Neural progenitor cell (in vitro differentiated cells): Measurements from ENCODE around the gene HIGD2A. TPM values are rescaled to one million over a fixed set of nuclear protein-coding genes. Genes with fewer than 3 reads are reported as not detected.

Source experiments
- DNase-seq: peaks from one replicate; pipeline ENCODE4 v3.0.0-alpha.2; 2016; ENCODE audit warnings: low spot score
- H2AFZ ChIP-seq: fragments of 200-600 bp; sonication (generic); replicated peaks from 2 replicates; pipeline ENCODE4 v1.6.1; 2016; ENCODE audit warnings: antibody characterized with exemption
- H3F3A ChIP-seq: fragments of 200-600 bp; sonication (generic); 2 replicates; pipeline ENCODE4 v1.6.1; 2016; ENCODE audit warnings: antibody characterized with exemption, low read depth
- H3K27ac ChIP-seq: fragments of 200-600 bp; sonication (generic); 2 replicates; pipeline ENCODE4 v1.5.1; 2016; ENCODE audit warnings: mild to moderate bottlenecking
- H3K27me3 ChIP-seq: fragments of 200-600 bp; sonication (generic); 2 replicates; pipeline ENCODE4 v1.6.1; 2016; ENCODE audit warnings: mild to moderate bottlenecking, moderate library complexity
- H3K36me3 ChIP-seq: fragments of 200-600 bp; sonication (generic); 2 replicates; pipeline ENCODE4 v1.5.1; 2016
- H3K4me1 ChIP-seq: fragments of 200-600 bp; sonication (generic); 2 replicates; pipeline ENCODE4 v1.6.1; 2016; ENCODE audit warnings: mixed run types
- H3K4me2 ChIP-seq: fragments of 200-600 bp; sonication (generic); 2 replicates; pipeline ENCODE4 v1.6.1; 2016
- H3K4me3 ChIP-seq: fragments of 200-600 bp; sonication (generic); 2 replicates; pipeline ENCODE4 v1.5.1; 2016
- H3K79me2 ChIP-seq: fragments of 200-600 bp; sonication (generic); 2 replicates; pipeline ENCODE4 v1.6.1; 2016; ENCODE audit warnings: low read depth
- H3K9ac ChIP-seq: fragments of 200-600 bp; sonication (generic); 2 replicates; pipeline ENCODE4 v1.6.1; 2016
- H3K9me3 ChIP-seq: fragments of 200-600 bp; sonication (generic); 2 replicates; pipeline ENCODE4 v1.5.1; 2016; ENCODE audit warnings: low read depth
- H4K20me1 ChIP-seq: fragments of 200-600 bp; sonication (generic); 2 replicates; pipeline ENCODE4 v1.6.1; 2016; ENCODE audit warnings: low read depth
- H3K27ac Mint-ChIP-seq: 3 replicates; pipeline ENCODE4 v1.8.0; 2021; ENCODE audit warnings: mixed read lengths
- H3K27me3 Mint-ChIP-seq: 2 replicates; pipeline ENCODE4 v1.8.0; 2022; ENCODE audit warnings: low read depth, mild to moderate bottlenecking, inconsistent platforms, moderate library complexity, mixed read lengths; ENCODE audit not compliant: insufficient read depth
- H3K36me3 Mint-ChIP-seq: 3 replicates; pipeline ENCODE4 v1.8.0; 2021; ENCODE audit warnings: mixed read lengths
- H3K4me1 Mint-ChIP-seq: 3 replicates; pipeline ENCODE4 v1.8.0; 2021; ENCODE audit warnings: mixed read lengths
- H3K4me3 Mint-ChIP-seq: 3 replicates; pipeline ENCODE4 v1.8.0; 2021; ENCODE audit warnings: mild to moderate bottlenecking, moderate library complexity, mixed read lengths
- H3K9me3 Mint-ChIP-seq: 3 replicates; pipeline ENCODE4 v1.8.0; 2020; ENCODE audit warnings: mixed read lengths
- EZH2 ChIP-seq: fragments of 200-600 bp; sonication (generic); IDR thresholded peaks from 2 replicates; pipeline ENCODE4 v1.6.1; 2017; ENCODE audit warnings: antibody characterized with exemption, mild to moderate bottlenecking, moderate library complexity
- EZH2phosphoT487 ChIP-seq: fragments of 200-600 bp; sonication (generic); IDR thresholded peaks from 2 replicates; pipeline ENCODE4 v1.6.1; 2017; ENCODE audit warnings: antibody characterized with exemption
- total RNA-seq: library from RNA; depleted of rRNA; stranded (reverse); fragments of >200 nt; gene quantifications from 2 replicates; pipeline ENCODE4 v1.2.3, GENCODE V29; 2015; ENCODE audit warnings: low replicate concordance
- TF ChIP-seq, protein P1 (sequence below): fragments of 200-600 bp; sonication (generic); IDR thresholded peaks from 2 replicates; pipeline ENCODE4 v1.5.1; 2017; ENCODE audit warnings: antibody characterized with exemption, mild to moderate bottlenecking

The HIGD2A gene
- total RNA-seq, 1 donor from 2014 or later: 40.1 TPM

DNA sequence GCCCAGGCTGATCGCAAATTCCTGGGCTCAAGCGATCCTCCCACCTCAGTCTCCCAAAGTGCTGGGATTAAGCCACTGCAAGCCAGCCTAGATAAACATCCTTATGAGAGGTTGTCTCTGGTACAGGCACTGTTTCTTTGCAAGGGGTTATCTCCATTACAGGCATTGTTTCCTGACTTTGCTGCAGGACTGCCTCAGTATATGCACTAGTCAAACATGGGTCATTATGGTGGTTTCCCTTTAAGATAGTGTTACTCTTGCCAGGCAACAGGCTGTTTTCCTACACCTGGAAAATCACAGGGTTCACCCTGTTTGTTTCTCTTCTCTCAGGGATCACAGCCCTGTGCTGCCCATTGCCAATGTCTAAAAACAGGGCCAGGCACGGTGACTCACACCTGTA is 35.6 kb downstream of the HIGD2A start:
- H3K27me3 Mint-ChIP-seq: no peaks in the 10 kb centered on the region
- TF ChIP-seq EZH2 (no peak), EZH2phosphoT487 (no peak)
- TF ChIP-seq, protein P1, sequence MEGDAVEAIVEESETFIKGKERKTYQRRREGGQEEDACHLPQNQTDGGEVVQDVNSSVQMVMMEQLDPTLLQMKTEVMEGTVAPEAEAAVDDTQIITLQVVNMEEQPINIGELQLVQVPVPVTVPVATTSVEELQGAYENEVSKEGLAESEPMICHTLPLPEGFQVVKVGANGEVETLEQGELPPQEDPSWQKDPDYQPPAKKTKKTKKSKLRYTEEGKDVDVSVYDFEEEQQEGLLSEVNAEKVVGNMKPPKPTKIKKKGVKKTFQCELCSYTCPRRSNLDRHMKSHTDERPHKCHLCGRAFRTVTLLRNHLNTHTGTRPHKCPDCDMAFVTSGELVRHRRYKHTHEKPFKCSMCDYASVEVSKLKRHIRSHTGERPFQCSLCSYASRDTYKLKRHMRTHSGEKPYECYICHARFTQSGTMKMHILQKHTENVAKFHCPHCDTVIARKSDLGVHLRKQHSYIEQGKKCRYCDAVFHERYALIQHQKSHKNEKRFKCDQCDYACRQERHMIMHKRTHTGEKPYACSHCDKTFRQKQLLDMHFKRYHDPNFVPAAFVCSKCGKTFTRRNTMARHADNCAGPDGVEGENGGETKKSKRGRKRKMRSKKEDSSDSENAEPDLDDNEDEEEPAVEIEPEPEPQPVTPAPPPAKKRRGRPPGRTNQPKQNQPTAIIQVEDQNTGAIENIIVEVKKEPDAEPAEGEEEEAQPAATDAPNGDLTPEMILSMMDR: no peak
- H3K9me3 Mint-ChIP-seq: peaks cover 24% of the 10 kb centered on the region
- no peak overlapping the region for H3K27ac Mint-ChIP-seq
- H3K36me3 ChIP-seq: no peaks in the 10 kb centered on the region
- H3K79me2 ChIP-seq: no peaks in the 10 kb centered on the region
- H3K4me3 Mint-ChIP-seq: no peak overlapping the region
- H3K27ac ChIP-seq: no peak overlapping the region
- no peak overlapping the region for H2AFZ ChIP-seq
- H3K4me2 ChIP-seq: no peak overlapping the region
- H3K4me1 Mint-ChIP-seq: no peaks in the 10 kb centered on the region
- H4K20me1 ChIP-seq: no peaks in the 10 kb centered on the region
- H3K9me3 ChIP-seq: no peaks in the 10 kb centered on the region
- no peak overlapping the region for H3K9ac ChIP-seq
- H3K4me3 ChIP-seq: no peak overlapping the region
- DNase-seq: no peak
- H3K27me3 ChIP-seq: no peaks in the 10 kb centered on the region
- H3F3A ChIP-seq: no peaks in the 10 kb centered on the region
- no peaks in the 10 kb centered on the region for H3K4me1 ChIP-seq
- peaks cover 3% of the 10 kb centered on the region for H3K36me3 Mint-ChIP-seq

DNA sequence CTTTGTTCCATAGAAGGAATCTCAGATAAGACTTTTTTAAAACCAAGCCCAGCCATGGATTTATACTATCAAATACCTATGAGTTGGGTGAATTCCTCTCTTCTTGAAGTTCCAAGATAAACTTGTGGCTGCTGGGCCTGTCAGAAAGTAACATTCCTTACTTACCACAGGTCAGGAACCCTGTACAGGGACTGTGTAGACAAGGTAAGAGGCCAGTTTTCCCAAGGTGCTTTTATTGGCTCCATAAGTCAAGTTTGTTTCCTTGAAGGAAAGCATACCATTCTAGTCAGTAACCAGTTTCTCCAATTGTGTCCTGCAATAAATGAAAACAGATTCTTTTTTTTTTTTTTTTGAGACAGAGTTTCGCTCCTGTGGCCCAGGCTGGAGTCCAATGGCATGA is 36.6 kb downstream of the HIGD2A start:
- Mint-ChIP-seq H3K4me3 (no peak overlapping the region), H3K36me3 (peaks cover 3% of the 10 kb centered on the region), H3K9me3 (peaks cover 24% of the 10 kb centered on the region), H3K4me1 (peaks cover 3% of the 10 kb centered on the region), H3K27me3 (no peaks in the 10 kb centered on the region), H3K27ac (no peak overlapping the region)
- no peaks in the 10 kb centered on the region for H3K27me3 ChIP-seq
- H4K20me1 ChIP-seq: no peaks in the 10 kb centered on the region
- H3K9ac ChIP-seq: no peak overlapping the region
- no peak for DNase-seq
- no peaks in the 10 kb centered on the region for H3K9me3 ChIP-seq
- no peaks in the 10 kb centered on the region for H3K79me2 ChIP-seq
- H3K27ac ChIP-seq: no peak overlapping the region
- H3K4me1 ChIP-seq: no peaks in the 10 kb centered on the region
- no peaks in the 10 kb centered on the region for H3K36me3 ChIP-seq
- H3K4me3 ChIP-seq: no peak overlapping the region
- no peak overlapping the region for H3K4me2 ChIP-seq
- H2AFZ ChIP-seq: no peak overlapping the region
- TF ChIP-seq, protein P1: no peak
- TF ChIP-seq EZH2phosphoT487: no peak
- no peak for TF ChIP-seq EZH2
- H3F3A ChIP-seq: no peaks in the 10 kb centered on the region

DNA sequence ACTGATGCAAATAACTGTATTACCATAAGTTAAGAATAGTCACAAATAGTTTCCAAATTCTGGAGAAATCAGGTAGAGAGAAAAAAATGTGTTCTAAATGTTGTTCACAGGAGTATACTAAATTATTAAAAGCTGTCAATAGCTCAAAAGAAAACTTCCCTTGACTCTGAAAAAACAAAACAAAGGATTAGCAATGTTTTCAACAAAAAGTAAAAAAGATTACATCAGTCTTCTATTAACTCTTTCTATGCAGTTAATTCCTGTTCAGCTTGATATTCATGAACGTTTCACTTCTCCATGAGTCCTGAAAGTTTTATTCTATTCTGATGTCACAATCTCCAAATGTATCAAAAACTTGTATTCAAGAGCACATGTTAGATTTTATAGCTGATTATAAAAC is 37.2 kb downstream of the HIGD2A start:
- H3K9me3 ChIP-seq: no peaks in the 10 kb centered on the region
- H3K79me2 ChIP-seq: no peaks in the 10 kb centered on the region
- no peaks in the 10 kb centered on the region for H3F3A ChIP-seq
- no peak overlapping the region for H2AFZ ChIP-seq
- H3K27me3 ChIP-seq: no peaks in the 10 kb centered on the region
- Mint-ChIP-seq H3K27ac (no peak overlapping the region), H3K4me1 (peaks cover 7% of the 10 kb centered on the region), H3K9me3 (peaks cover 21% of the 10 kb centered on the region), H3K27me3 (no peaks in the 10 kb centered on the region), H3K4me3 (no peak overlapping the region), H3K36me3 (peaks cover 3% of the 10 kb centered on the region)
- no peak for DNase-seq
- TF ChIP-seq, protein P1: no peak
- TF ChIP-seq EZH2phosphoT487: no peak
- TF ChIP-seq EZH2: no peak
- H3K27ac ChIP-seq: no peak overlapping the region
- H3K36me3 ChIP-seq: no peaks in the 10 kb centered on the region
- no peak overlapping the region for H3K9ac ChIP-seq
- H3K4me1 ChIP-seq: no peaks in the 10 kb centered on the region
- H3K4me2 ChIP-seq: no peak overlapping the region
- H4K20me1 ChIP-seq: no peaks in the 10 kb centered on the region
- H3K4me3 ChIP-seq: no peak overlapping the region

DNA sequence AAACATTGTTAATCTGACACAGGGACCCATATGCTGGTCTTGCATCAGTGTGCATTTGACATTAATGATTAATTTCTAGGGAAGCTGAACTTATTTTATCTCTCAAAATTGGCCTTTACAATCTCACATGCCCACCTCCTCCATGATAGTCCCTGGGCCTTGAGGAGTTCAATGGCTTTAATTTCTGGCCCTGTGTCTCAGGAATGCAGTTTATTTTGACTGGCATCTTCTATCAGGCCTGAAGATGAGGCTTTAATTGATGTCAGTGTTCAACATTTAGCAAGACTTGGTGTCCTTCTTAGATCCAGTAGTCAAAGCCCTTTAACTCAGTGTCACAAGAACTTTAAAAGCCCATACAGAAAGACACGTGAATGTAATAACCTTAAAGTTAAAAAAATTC is 38.3 kb downstream of the HIGD2A start:
- H3K4me2 ChIP-seq: no peak overlapping the region
- peaks cover 3% of the 10 kb centered on the region for H3K36me3 Mint-ChIP-seq
- no peak overlapping the region for H3K4me3 ChIP-seq
- no peaks in the 10 kb centered on the region for H3K4me1 ChIP-seq
- no peaks in the 10 kb centered on the region for H3K79me2 ChIP-seq
- no peak overlapping the region for H3K27ac ChIP-seq
- H3K36me3 ChIP-seq: no peaks in the 10 kb centered on the region
- no peak overlapping the region for H3K4me3 Mint-ChIP-seq
- DNase-seq: no peak
- no peak overlapping the region for H3K27ac Mint-ChIP-seq
- H3K9me3 Mint-ChIP-seq: peaks cover 14% of the 10 kb centered on the region
- H3K4me1 Mint-ChIP-seq: peaks cover 7% of the 10 kb centered on the region
- no peaks in the 10 kb centered on the region for H4K20me1 ChIP-seq
- no peak overlapping the region for H3K9ac ChIP-seq
- H3F3A ChIP-seq: no peaks in the 10 kb centered on the region
- H3K9me3 ChIP-seq: no peaks in the 10 kb centered on the region
- H3K27me3 ChIP-seq: no peaks in the 10 kb centered on the region
- TF ChIP-seq EZH2: no peak
- no peak for TF ChIP-seq EZH2phosphoT487
- TF ChIP-seq, protein P1: no peak
- no peaks in the 10 kb centered on the region for H3K27me3 Mint-ChIP-seq
- no peak overlapping the region for H2AFZ ChIP-seq
